Natural killer cell (primary cell): ENCODE results near the gene ANKRD11. TPM values are rescaled to one million over a fixed set of nuclear protein-coding genes. Genes with fewer than 3 reads are reported as not detected.

Experiments used
- ATAC-seq, 3 donors: fragments of 150-1000 bp in 2 of 3; fragments of 200-7000 bp in 1 of 3; cut with Tn5 transposase; 1 replicate in 1 of 3; 2 replicates in 2 of 3; pipeline ENCODE4 v1.10.0; 2021; ENCODE audit warnings: mild to moderate bottlenecking in 2 of 3, moderate library complexity in 2 of 3
- DNase-seq, 2 donors: peaks; one replicate each; pipeline versions ENCODE4 v3.0.0 to v3.0.0-alpha.2; 2013 to 2021; ENCODE audit warnings: mixed read lengths in 1 of 2
- H3K27ac ChIP-seq: one replicate; pipeline ENCODE4 v1.5.1; 2013; ENCODE audit warnings: mild to moderate bottlenecking, low read length
- H3K27me3 ChIP-seq: one replicate; pipeline ENCODE4 v1.6.1; 2013; ENCODE audit warnings: low read length; ENCODE audit not compliant: control insufficient read depth, insufficient read depth
- H3K36me3 ChIP-seq: one replicate; pipeline ENCODE4 v1.6.1; 2013; ENCODE audit warnings: low read length; ENCODE audit not compliant: control insufficient read depth, insufficient read depth
- H3K4me1 ChIP-seq: one replicate; pipeline ENCODE4 v1.6.1; 2013; ENCODE audit warnings: low read length; ENCODE audit not compliant: control insufficient read depth, insufficient read depth
- H3K4me3 ChIP-seq: one replicate; pipeline ENCODE4 v1.5.1; 2013; ENCODE audit warnings: low read length
- H3K9me3 ChIP-seq: one replicate; pipeline ENCODE4 v1.6.1; 2013; ENCODE audit warnings: low read length; ENCODE audit not compliant: control insufficient read depth, insufficient read depth
- H3K27ac Mint-ChIP-seq, 2 donors: one replicate each; pipeline ENCODE4 v1.8.0; 2022; ENCODE audit warnings: mild to moderate bottlenecking in 2 of 2, mixed read lengths in 2 of 2, moderate library complexity in 1 of 2
- H3K27me3 Mint-ChIP-seq, 2 donors: one replicate each; pipeline ENCODE4 v1.8.0; 2022; ENCODE audit warnings: low read depth in 2 of 2, mixed read lengths in 2 of 2
- H3K36me3 Mint-ChIP-seq: one replicate; pipeline ENCODE4 v1.8.0; 2022; ENCODE audit warnings: mixed read lengths
- H3K4me1 Mint-ChIP-seq, 2 donors: one replicate each; pipeline ENCODE4 v1.8.0; 2022; ENCODE audit warnings: mixed read lengths in 2 of 2
- H3K4me3 Mint-ChIP-seq: one replicate; pipeline ENCODE4 v1.8.0; 2022; ENCODE audit warnings: mild to moderate bottlenecking, moderate library complexity, mixed read lengths
- H3K9me3 Mint-ChIP-seq, 2 donors: one replicate each; pipeline ENCODE4 v1.8.0; 2022; ENCODE audit warnings: mixed read lengths in 2 of 2
- WGBS: methylation state at CpG from one replicate; pipeline ENCODE4 v1.1.7; 2013; ENCODE audit warnings: missing lambda C conversion rate; ENCODE audit not compliant: insufficient coverage; 5-methylcytosine and 5-hydroxymethylcytosine counted together
- intact Hi-C: fragments of 100-400 bp; cut with micrococcal nuclease; formaldehyde crosslinking; loops from one replicate; pipeline ENCODE4 v1.14.2; 2022
- total RNA-seq, 4 donors: library from RNA; stranded (reverse); fragments of 120-200 nt in 1 of 4; gene quantifications; one replicate each; pipeline versions ENCODE4 v1.2.3 to v1.2.4, GENCODE V29; 2013 to 2022
- TF ChIP-seq, protein P1 (sequence below): fragments of 200-600 bp; IDR thresholded peaks from one replicate; pipeline ENCODE4 v1.8.0; 2022; ENCODE audit warnings: antibody characterized with exemption

Gene ANKRD11
- total RNA-seq, 3 donors from 2014 or later (not counting 1 experiment from before 2014, with no cell fraction given) = 230 to 299 (median 287) TPM

DNA sequence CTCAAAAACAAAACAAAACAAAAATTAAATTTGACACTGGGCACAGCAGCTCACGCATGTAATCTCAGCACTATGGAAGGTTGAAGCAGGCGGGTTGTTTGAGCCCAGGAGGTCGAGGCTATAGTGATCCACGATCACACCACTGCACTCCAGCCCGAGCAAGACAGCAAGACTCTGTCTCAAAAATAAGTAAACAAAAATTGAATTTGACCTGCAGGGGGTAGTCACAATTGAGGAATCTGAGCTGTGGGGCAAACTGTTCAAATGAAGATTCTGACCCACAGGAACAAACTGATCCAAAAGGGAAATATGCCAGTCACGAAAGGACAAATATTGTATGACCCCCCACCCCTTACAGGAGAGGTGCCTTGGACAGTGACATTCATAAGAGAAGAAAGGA, 29.8 kb downstream of the ANKRD11 start:
- intact Hi-C loops = no loop called here
- H3K36me3 ChIP-seq = no peaks in the 10 kb centered on the region
- WGBS = 88% methylated on average over 6 of the region's 6 CpGs
- H3K27me3 ChIP-seq = no peaks in the 10 kb centered on the region
- no peak overlapping the region for H3K4me3 ChIP-seq
- Mint-ChIP-seq H3K36me3 (no peaks in the 10 kb centered on the region), H3K27me3 (no peaks in the 10 kb centered on the region), H3K4me3 (no peak overlapping the region), H3K9me3 (no peaks in the 10 kb centered on the region), H3K27ac (peak overlapping the region in 1 of 2 donors; percentile 17), H3K4me1 (peaks cover 43 to 55% of the 10 kb centered on the region in 2 donors)
- no peak overlapping the region for H3K27ac ChIP-seq
- DNase-seq = peak in 1 of 2 donors; percentile 50
- TF ChIP-seq, protein P1, sequence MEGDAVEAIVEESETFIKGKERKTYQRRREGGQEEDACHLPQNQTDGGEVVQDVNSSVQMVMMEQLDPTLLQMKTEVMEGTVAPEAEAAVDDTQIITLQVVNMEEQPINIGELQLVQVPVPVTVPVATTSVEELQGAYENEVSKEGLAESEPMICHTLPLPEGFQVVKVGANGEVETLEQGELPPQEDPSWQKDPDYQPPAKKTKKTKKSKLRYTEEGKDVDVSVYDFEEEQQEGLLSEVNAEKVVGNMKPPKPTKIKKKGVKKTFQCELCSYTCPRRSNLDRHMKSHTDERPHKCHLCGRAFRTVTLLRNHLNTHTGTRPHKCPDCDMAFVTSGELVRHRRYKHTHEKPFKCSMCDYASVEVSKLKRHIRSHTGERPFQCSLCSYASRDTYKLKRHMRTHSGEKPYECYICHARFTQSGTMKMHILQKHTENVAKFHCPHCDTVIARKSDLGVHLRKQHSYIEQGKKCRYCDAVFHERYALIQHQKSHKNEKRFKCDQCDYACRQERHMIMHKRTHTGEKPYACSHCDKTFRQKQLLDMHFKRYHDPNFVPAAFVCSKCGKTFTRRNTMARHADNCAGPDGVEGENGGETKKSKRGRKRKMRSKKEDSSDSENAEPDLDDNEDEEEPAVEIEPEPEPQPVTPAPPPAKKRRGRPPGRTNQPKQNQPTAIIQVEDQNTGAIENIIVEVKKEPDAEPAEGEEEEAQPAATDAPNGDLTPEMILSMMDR = no peak
- H3K9me3 ChIP-seq = no peaks in the 10 kb centered on the region
- ATAC-seq = peak in 1 of 3 donors; percentile 53
- peaks cover 24% of the 10 kb centered on the region for H3K4me1 ChIP-seq

DNA sequence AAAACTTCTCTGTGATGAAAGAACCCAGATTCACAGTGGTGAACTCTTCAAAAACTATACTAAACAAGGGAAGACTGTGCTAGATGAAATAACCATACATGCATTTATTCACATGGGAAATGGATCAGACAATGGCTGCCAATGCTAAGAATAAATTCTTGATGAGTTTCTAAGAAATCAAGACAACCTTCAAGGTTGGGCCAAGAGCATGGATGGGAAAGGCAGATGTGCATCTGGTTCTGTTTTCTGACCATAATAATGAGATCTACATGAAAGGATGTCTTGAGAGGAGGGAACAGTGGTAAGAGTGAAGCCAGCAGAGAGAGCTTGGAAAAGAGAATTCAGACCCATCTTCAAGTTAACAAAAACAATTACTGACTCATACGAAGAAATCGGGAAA, 31.4 kb downstream of the ANKRD11 start:
- intact Hi-C loops = no loop called here
- no CpG with 5 or more reads among the region's 2 CpGs for WGBS
- H3K27ac Mint-ChIP-seq = peak overlapping the region; percentile 22 to 72
- H3K4me1 Mint-ChIP-seq = peaks cover 42 to 54% of the 10 kb centered on the region in 2 donors
- no peaks in the 10 kb centered on the region for H3K9me3 ChIP-seq
- no peaks in the 10 kb centered on the region for H3K27me3 ChIP-seq
- H3K9me3 Mint-ChIP-seq = no peaks in the 10 kb centered on the region
- H3K4me1 ChIP-seq = peaks cover 36% of the 10 kb centered on the region
- ATAC-seq = no peak
- H3K4me3 ChIP-seq = no peak overlapping the region
- no peak overlapping the region for H3K4me3 Mint-ChIP-seq
- no peak for DNase-seq
- H3K36me3 Mint-ChIP-seq = no peaks in the 10 kb centered on the region
- H3K36me3 ChIP-seq = no peaks in the 10 kb centered on the region
- TF ChIP-seq, protein P1 = no peak
- no peak overlapping the region for H3K27ac ChIP-seq
- no peaks in the 10 kb centered on the region for H3K27me3 Mint-ChIP-seq

DNA sequence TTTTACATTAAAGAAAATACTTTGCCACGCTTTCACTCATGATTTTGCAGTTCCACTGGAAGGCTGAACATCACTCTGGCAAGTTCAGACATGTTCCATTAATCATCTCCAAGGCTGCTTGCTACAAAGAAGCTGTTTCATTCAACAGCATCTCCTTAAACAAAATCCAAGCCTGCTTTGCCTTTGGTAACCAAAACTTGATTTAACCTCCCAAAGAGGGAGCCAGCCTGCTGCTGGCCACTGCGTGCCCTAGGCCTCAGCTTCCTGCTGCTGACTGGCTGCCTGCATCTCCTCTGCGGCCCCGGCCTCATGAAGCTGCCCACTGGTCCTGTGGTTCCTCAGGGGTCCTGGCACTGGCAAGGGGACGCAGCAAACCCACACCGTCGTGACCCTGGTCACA, 31.8 kb downstream of the ANKRD11 start:
- Mint-ChIP-seq H3K27me3 (no peaks in the 10 kb centered on the region), H3K4me3 (no peak overlapping the region), H3K36me3 (no peaks in the 10 kb centered on the region), H3K27ac (peak overlapping the region; percentile 22 to 72), H3K9me3 (no peaks in the 10 kb centered on the region), H3K4me1 (peaks cover 46 to 54% of the 10 kb centered on the region in 2 donors)
- Histone ChIP-seq H3K27ac (no peak overlapping the region), H3K4me3 (no peak overlapping the region), H3K4me1 (peaks cover 38% of the 10 kb centered on the region), H3K36me3 (no peaks in the 10 kb centered on the region), H3K27me3 (no peaks in the 10 kb centered on the region), H3K9me3 (no peaks in the 10 kb centered on the region)
- TF ChIP-seq, protein P1 = no peak
- no peak for DNase-seq
- 90% methylated on average over 7 of the region's 7 CpGs for WGBS
- ATAC-seq = no peak
- intact Hi-C loops = no loop called here

DNA sequence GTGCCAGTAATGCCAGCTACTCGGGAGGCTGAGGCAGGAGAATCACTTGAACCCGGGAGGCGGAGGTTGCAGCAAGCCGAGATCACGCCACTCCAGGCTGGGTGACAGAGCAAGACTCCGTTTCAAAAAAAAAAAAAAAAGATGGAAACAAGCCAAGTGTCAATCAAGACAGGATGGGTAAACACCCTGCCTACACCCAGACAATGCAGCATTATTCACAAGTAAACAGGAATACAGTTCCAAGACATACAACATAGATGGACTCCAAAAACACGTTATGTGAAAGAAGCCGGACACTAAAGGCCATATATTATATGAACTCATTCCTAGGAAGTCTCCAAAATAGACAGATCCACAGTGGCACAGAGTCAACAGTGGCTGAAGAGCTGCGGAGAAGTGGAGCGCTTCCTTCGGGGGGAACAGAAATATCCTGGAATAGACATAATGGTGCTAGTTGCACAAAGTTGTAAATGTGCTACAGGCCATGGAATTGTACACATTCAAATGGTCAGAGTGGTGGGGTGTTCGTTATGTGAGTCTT, 33.9 kb downstream of the ANKRD11 start:
- Histone ChIP-seq H3K27me3 (no peaks in the 10 kb centered on the region), H3K9me3 (no peaks in the 10 kb centered on the region), H3K4me3 (no peak overlapping the region), H3K4me1 (peaks cover 58% of the 10 kb centered on the region), H3K36me3 (no peaks in the 10 kb centered on the region), H3K27ac (no peak overlapping the region)
- DNase-seq (no peak), ATAC-seq (no peak)
- 96% methylated on average over 12 of the region's 12 CpGs for WGBS
- TF ChIP-seq, protein P1 = no peak
- intact Hi-C loops = no loop called here
- Mint-ChIP-seq H3K27ac (no peak overlapping the region), H3K9me3 (no peaks in the 10 kb centered on the region), H3K27me3 (no peaks in the 10 kb centered on the region), H3K36me3 (no peaks in the 10 kb centered on the region), H3K4me3 (no peak overlapping the region), H3K4me1 (peaks cover 58 to 62% of the 10 kb centered on the region in 2 donors)
